GM23338 (cell line): ENCODE results near the gene CDK14. TPM values are rescaled to one million over a fixed set of nuclear protein-coding genes. Genes with fewer than 3 reads are reported as not detected.

Experiments
- ATAC-seq: fragments of 200-7000 bp; cut with Tn5 transposase; 3 replicates; pipeline ENCODE4 v1.9.1; 2020
- DNase-seq: peaks from one replicate; pipeline ENCODE4 v3.0.0-alpha.2; 2015; ENCODE audit warnings: low spot score
- H2AFZ ChIP-seq: fragments of 200-600 bp; sonication (generic); 2 replicates; pipeline ENCODE4 v1.8.0; 2016; ENCODE audit warnings: antibody characterized with exemption, mild to moderate bottlenecking, moderate library complexity
- H3F3A ChIP-seq: fragments of 200-600 bp; sonication (generic); replicated peaks from 2 replicates; pipeline ENCODE4 v1.8.0; 2017; ENCODE audit warnings: antibody characterized with exemption, mixed run types, low read depth
- H3K27ac ChIP-seq: fragments of 200-600 bp; sonication (generic); 2 replicates; pipeline ENCODE4 v1.6.1; 2016; ENCODE audit warnings: low read depth
- H3K27me3 ChIP-seq: fragments of 200-600 bp; sonication (generic); 2 replicates; pipeline ENCODE4 v1.8.0; 2016; ENCODE audit warnings: mild to moderate bottlenecking, mixed run types, moderate library complexity; ENCODE audit not compliant: insufficient read depth
- H3K36me3 ChIP-seq: fragments of 200-600 bp; sonication (generic); 2 replicates; pipeline ENCODE4 v1.8.0; 2016; ENCODE audit warnings: mild to moderate bottlenecking; ENCODE audit not compliant: insufficient read depth
- H3K4me1 ChIP-seq: fragments of 200-600 bp; sonication (generic); 2 replicates; pipeline ENCODE4 v1.8.0; 2016; ENCODE audit warnings: mild to moderate bottlenecking, moderate library complexity; ENCODE audit not compliant: insufficient read depth
- H3K4me2 ChIP-seq: fragments of 200-600 bp; sonication (generic); 2 replicates; pipeline ENCODE4 v1.7.1; 2017; ENCODE audit warnings: mixed run types
- H3K4me3 ChIP-seq: fragments of 200-600 bp; sonication (generic); 2 replicates; pipeline ENCODE4 v1.6.1; 2016; ENCODE audit warnings: mixed run types
- H3K79me2 ChIP-seq: fragments of 200-600 bp; sonication (generic); replicated peaks from 2 replicates; pipeline ENCODE4 v1.8.0; 2017; ENCODE audit warnings: mild to moderate bottlenecking; ENCODE audit not compliant: insufficient read depth
- H3K9me2 ChIP-seq: fragments of 200-600 bp; sonication (generic); 2 replicates; pipeline ENCODE4 v1.8.0; 2017; ENCODE audit not compliant: insufficient read depth
- H4K20me1 ChIP-seq: fragments of 200-600 bp; sonication (generic); replicated peaks from 2 replicates; pipeline ENCODE4 v1.8.0; 2017; ENCODE audit warnings: mild to moderate bottlenecking; ENCODE audit not compliant: insufficient read depth
- H3K27ac Mint-ChIP-seq: 2 replicates; pipeline ENCODE4 v1.8.0; 2020; ENCODE audit warnings: inconsistent platforms, mild to moderate bottlenecking, moderate library complexity, mixed read lengths
- H3K27me3 Mint-ChIP-seq: 3 replicates; pipeline ENCODE4 v1.8.0; 2022; ENCODE audit warnings: low read depth, mild to moderate bottlenecking, moderate library complexity, mixed read lengths, inconsistent platforms; ENCODE audit not compliant: insufficient read depth, poor library complexity
- H3K36me3 Mint-ChIP-seq: 3 replicates; pipeline ENCODE4 v1.8.0; 2021; ENCODE audit warnings: low read depth, mild to moderate bottlenecking, inconsistent platforms, moderate library complexity, mixed read lengths
- H3K4me1 Mint-ChIP-seq: 3 replicates; pipeline ENCODE4 v1.8.0; 2020; ENCODE audit warnings: mild to moderate bottlenecking, inconsistent platforms, mixed read lengths
- H3K4me3 Mint-ChIP-seq: 3 replicates; pipeline ENCODE4 v1.8.0; 2021; ENCODE audit warnings: moderate library complexity, mild to moderate bottlenecking, inconsistent platforms, mixed read lengths
- H3K9me3 Mint-ChIP-seq: 3 replicates; pipeline ENCODE4 v1.8.0; 2020; ENCODE audit warnings: moderate library complexity, mild to moderate bottlenecking, inconsistent platforms, mixed read lengths
- CREB1 ChIP-seq: fragments of 250-450 bp; sonication (Bioruptor Pico); IDR thresholded peaks from 2 replicates; pipeline ENCODE4 v1.5.0; 2020; ENCODE audit warnings: low read depth, mild to moderate bottlenecking, moderate library complexity
- ETS1 ChIP-seq: IDR thresholded peaks from 2 replicates; pipeline ENCODE4 v1.6.1; 2016; ENCODE audit warnings: antibody characterized with exemption
- EZH2 ChIP-seq: fragments of 200-600 bp; sonication (generic); IDR thresholded peaks from one replicate; pipeline ENCODE4 v1.8.0; 2017; ENCODE audit warnings: antibody characterized with exemption, mild to moderate bottlenecking, low read depth; ENCODE audit not compliant: unreplicated experiment
- EZH2phosphoT487 ChIP-seq: fragments of 200-600 bp; sonication (generic); IDR thresholded peaks from one replicate; pipeline ENCODE4 v1.8.1; 2018; ENCODE audit warnings: antibody characterized with exemption; ENCODE audit not compliant: unreplicated experiment
- JUNB ChIP-seq: IDR thresholded peaks from one replicate; pipeline ENCODE4 v1.6.1; 2016; ENCODE audit warnings: antibody characterized with exemption; ENCODE audit not compliant: unreplicated experiment
- NANOG ChIP-seq: IDR thresholded peaks from 2 replicates; pipeline ENCODE4 v1.6.1; 2016; ENCODE audit warnings: antibody characterized with exemption, borderline replicate concordance
- POLR2AphosphoS5 ChIP-seq: IDR thresholded peaks from 2 replicates; pipeline ENCODE4 v1.6.1; 2016; ENCODE audit warnings: antibody characterized with exemption, low read depth
- ZNF114 ChIP-seq: fragments of 250-450 bp; sonication (Bioruptor Pico); IDR thresholded peaks from 2 replicates; pipeline ENCODE4 v1.5.0; 2020; ENCODE audit warnings: mild to moderate bottlenecking, moderate library complexity
- ZNF331 ChIP-seq: fragments of 250-450 bp; sonication (Bioruptor Pico); IDR thresholded peaks from 2 replicates; pipeline ENCODE4 v1.5.0; 2020; ENCODE audit warnings: low read depth, mild to moderate bottlenecking, moderate library complexity
- polyA plus RNA-seq: library from polyadenylated mRNA; unstranded; fragments of >200 nt; fragmentation: Nextera tagmentation; extraction: Ambion mirVana; gene quantifications from 2 replicates; pipeline ENCODE4 v1.2.1, GENCODE V29; 2016
- total RNA-seq: library from RNA; depleted of rRNA; stranded (reverse); fragments of >200 nt; shearing (Covaris generic); gene quantifications from 2 replicates; pipeline ENCODE4 v1.2.3, GENCODE V29; 2014
- TF ChIP-seq, protein P1 (sequence below): IDR thresholded peaks from one replicate; pipeline ENCODE4 v1.6.1; 2018; ENCODE audit warnings: antibody characterized with exemption; ENCODE audit not compliant: unreplicated experiment
- TF ChIP-seq, protein P2 (sequence below): fragments of 250-450 bp; sonication (Bioruptor Pico); IDR thresholded peaks from 2 replicates; pipeline ENCODE4 v1.5.0; 2020; ENCODE audit warnings: mild to moderate bottlenecking, moderate library complexity

The CDK14 gene
- total and polyA plus RNA-seq, 2 experiments from 2014 or later: 11.2 to 24.0 TPM

- Histone ChIP-seq H3K4me1 (no peaks in the 10 kb centered on the region), H3K36me3 (no peaks in the 10 kb centered on the region), H2AFZ (no peak overlapping the region), H3K27me3 (no peaks in the 10 kb centered on the region), H3K27ac (no peak overlapping the region), H3K4me2 (no peak overlapping the region), H4K20me1 (no peaks in the 10 kb centered on the region), H3K9me2 (no peaks in the 10 kb centered on the region), H3K4me3 (no peak overlapping the region), H3K79me2 (peaks cover 6% of the 10 kb centered on the region; the same call in 1 of the 2 replicates), H3F3A (no peaks in the 10 kb centered on the region)
- DNase-seq: no peak
- H3K9me3 Mint-ChIP-seq: peaks cover 20% of the 10 kb centered on the region
- TF ChIP-seq POLR2AphosphoS5: no peak
- TF ChIP-seq NANOG: no peak
- TF ChIP-seq EZH2: no peak
- TF ChIP-seq CREB1 (CRISPR knock-in tag): no peak
- TF ChIP-seq ZNF114 (CRISPR knock-in tag): no peak
- no peak for TF ChIP-seq EZH2phosphoT487
- TF ChIP-seq ZNF331: no peak
- no peaks in the 10 kb centered on the region; the same call in 2 of the 3 replicates for H3K4me1 Mint-ChIP-seq
- H3K27me3 Mint-ChIP-seq: peaks cover 6% of the 10 kb centered on the region
- no peak overlapping the region for H3K4me3 Mint-ChIP-seq
- H3K36me3 Mint-ChIP-seq: peaks cover 33% of the 10 kb centered on the region
- H3K27ac Mint-ChIP-seq: no peak overlapping the region
- ATAC-seq: no peak
Measured at GRCh38 chr7:90774706-90775105, 178.6 kb downstream of the CDK14 start.

- ATAC-seq (no peak), DNase-seq (no peak)
- no peaks in the 10 kb centered on the region for H3K27me3 ChIP-seq
- no peaks in the 10 kb centered on the region for H3K9me2 ChIP-seq
- H3K4me3 ChIP-seq: no peak overlapping the region
- no peak overlapping the region for H3K27ac Mint-ChIP-seq
- H3K27ac ChIP-seq: no peak overlapping the region
- H3K36me3 ChIP-seq: no peaks in the 10 kb centered on the region
- peaks cover 18% of the 10 kb centered on the region for H3K9me3 Mint-ChIP-seq
- H3K4me2 ChIP-seq: no peak overlapping the region
- H3K4me1 Mint-ChIP-seq: no peaks in the 10 kb centered on the region; the same call in 2 of the 3 replicates
- peaks cover 6% of the 10 kb centered on the region; the same call in 1 of the 2 replicates for H3K79me2 ChIP-seq
- H3K4me1 ChIP-seq: no peaks in the 10 kb centered on the region
- H3K36me3 Mint-ChIP-seq: peaks cover 32% of the 10 kb centered on the region
- no peaks in the 10 kb centered on the region for H3F3A ChIP-seq
- H3K27me3 Mint-ChIP-seq: peaks cover 6% of the 10 kb centered on the region
- H4K20me1 ChIP-seq: no peaks in the 10 kb centered on the region
- no peak overlapping the region for H2AFZ ChIP-seq
- H3K4me3 Mint-ChIP-seq: no peak overlapping the region
- no peak for TF ChIP-seq NANOG
- no peak for TF ChIP-seq JUNB
- TF ChIP-seq ETS1: no peak
- TF ChIP-seq POLR2AphosphoS5: no peak
- no peak for TF ChIP-seq CREB1 (CRISPR knock-in tag)
- TF ChIP-seq, protein P1, sequence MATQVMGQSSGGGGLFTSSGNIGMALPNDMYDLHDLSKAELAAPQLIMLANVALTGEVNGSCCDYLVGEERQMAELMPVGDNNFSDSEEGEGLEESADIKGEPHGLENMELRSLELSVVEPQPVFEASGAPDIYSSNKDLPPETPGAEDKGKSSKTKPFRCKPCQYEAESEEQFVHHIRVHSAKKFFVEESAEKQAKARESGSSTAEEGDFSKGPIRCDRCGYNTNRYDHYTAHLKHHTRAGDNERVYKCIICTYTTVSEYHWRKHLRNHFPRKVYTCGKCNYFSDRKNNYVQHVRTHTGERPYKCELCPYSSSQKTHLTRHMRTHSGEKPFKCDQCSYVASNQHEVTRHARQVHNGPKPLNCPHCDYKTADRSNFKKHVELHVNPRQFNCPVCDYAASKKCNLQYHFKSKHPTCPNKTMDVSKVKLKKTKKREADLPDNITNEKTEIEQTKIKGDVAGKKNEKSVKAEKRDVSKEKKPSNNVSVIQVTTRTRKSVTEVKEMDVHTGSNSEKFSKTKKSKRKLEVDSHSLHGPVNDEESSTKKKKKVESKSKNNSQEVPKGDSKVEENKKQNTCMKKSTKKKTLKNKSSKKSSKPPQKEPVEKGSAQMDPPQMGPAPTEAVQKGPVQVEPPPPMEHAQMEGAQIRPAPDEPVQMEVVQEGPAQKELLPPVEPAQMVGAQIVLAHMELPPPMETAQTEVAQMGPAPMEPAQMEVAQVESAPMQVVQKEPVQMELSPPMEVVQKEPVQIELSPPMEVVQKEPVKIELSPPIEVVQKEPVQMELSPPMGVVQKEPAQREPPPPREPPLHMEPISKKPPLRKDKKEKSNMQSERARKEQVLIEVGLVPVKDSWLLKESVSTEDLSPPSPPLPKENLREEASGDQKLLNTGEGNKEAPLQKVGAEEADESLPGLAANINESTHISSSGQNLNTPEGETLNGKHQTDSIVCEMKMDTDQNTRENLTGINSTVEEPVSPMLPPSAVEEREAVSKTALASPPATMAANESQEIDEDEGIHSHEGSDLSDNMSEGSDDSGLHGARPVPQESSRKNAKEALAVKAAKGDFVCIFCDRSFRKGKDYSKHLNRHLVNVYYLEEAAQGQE: no peak
- TF ChIP-seq EZH2: no peak
- TF ChIP-seq, protein P2, sequence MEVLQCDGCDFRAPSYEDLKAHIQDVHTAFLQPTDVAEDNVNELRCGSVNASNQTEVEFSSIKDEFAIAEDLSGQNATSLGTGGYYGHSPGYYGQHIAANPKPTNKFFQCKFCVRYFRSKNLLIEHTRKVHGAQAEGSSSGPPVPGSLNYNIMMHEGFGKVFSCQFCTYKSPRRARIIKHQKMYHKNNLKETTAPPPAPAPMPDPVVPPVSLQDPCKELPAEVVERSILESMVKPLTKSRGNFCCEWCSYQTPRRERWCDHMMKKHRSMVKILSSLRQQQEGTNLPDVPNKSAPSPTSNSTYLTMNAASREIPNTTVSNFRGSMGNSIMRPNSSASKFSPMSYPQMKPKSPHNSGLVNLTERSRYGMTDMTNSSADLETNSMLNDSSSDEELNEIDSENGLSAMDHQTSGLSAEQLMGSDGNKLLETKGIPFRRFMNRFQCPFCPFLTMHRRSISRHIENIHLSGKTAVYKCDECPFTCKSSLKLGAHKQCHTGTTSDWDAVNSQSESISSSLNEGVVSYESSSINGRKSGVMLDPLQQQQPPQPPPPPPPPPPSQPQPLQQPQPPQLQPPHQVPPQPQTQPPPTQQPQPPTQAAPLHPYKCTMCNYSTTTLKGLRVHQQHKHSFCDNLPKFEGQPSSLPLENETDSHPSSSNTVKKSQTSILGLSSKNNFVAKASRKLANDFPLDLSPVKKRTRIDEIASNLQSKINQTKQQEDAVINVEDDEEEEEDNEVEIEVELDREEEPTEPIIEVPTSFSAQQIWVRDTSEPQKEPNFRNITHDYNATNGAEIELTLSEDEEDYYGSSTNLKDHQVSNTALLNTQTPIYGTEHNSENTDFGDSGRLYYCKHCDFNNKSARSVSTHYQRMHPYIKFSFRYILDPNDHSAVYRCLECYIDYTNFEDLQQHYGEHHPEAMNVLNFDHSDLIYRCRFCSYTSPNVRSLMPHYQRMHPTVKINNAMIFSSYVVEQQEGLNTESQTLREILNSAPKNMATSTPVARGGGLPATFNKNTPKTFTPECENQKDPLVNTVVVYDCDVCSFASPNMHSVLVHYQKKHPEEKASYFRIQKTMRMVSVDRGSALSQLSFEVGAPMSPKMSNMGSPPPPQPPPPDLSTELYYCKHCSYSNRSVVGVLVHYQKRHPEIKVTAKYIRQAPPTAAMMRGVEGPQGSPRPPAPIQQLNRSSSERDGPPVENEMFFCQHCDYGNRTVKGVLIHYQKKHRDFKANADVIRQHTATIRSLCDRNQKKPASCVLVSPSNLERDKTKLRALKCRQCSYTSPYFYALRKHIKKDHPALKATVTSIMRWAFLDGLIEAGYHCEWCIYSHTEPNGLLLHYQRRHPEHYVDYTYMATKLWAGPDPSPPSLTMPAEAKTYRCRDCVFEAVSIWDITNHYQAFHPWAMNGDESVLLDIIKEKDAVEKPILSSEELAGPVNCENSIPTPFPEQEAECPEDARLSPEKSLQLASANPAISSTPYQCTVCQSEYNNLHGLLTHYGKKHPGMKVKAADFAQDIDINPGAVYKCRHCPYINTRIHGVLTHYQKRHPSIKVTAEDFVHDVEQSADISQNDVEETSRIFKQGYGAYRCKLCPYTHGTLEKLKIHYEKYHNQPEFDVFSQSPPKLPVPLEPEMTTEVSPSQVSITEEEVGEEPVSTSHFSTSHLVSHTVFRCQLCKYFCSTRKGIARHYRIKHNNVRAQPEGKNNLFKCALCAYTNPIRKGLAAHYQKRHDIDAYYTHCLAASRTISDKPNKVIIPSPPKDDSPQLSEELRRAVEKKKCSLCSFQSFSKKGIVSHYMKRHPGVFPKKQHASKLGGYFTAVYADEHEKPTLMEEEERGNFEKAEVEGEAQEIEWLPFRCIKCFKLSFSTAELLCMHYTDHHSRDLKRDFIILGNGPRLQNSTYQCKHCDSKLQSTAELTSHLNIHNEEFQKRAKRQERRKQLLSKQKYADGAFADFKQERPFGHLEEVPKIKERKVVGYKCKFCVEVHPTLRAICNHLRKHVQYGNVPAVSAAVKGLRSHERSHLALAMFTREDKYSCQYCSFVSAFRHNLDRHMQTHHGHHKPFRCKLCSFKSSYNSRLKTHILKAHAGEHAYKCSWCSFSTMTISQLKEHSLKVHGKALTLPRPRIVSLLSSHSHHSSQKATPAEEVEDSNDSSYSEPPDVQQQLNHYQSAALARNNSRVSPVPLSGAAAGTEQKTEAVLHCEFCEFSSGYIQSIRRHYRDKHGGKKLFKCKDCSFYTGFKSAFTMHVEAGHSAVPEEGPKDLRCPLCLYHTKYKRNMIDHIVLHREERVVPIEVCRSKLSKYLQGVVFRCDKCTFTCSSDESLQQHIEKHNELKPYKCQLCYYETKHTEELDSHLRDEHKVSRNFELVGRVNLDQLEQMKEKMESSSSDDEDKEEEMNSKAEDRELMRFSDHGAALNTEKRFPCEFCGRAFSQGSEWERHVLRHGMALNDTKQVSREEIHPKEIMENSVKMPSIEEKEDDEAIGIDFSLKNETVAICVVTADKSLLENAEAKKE: no peak
Measured at GRCh38 chr7:90775383-90775965, 179.4 kb downstream of the CDK14 start.
